Muscle of leg (tissue), 11 donors: ENCODE data around the gene ANKRD40CL. TPM values are rescaled to one million over a fixed set of nuclear protein-coding genes. Genes with fewer than 3 reads are reported as not detected.

Source experiments
- DNase-seq: peaks from one replicate; pipeline ENCODE4 v3.0.0; 2013
- H3K27ac ChIP-seq: one replicate; pipeline ENCODE4 v1.5.1; 2013; ENCODE audit warnings: mild to moderate bottlenecking, low read length, control low read depth
- H3K27me3 ChIP-seq: one replicate; pipeline ENCODE4 v1.6.1; 2013; ENCODE audit warnings: low read length; ENCODE audit not compliant: control insufficient read depth, insufficient read depth
- H3K36me3 ChIP-seq: one replicate; pipeline ENCODE4 v1.6.1; 2013; ENCODE audit warnings: low read length; ENCODE audit not compliant: control insufficient read depth, insufficient read depth
- H3K4me1 ChIP-seq: one replicate; pipeline ENCODE4 v1.6.1; 2013; ENCODE audit warnings: low read length; ENCODE audit not compliant: control insufficient read depth, insufficient read depth
- H3K4me3 ChIP-seq: one replicate; pipeline ENCODE4 v1.5.1; 2013; ENCODE audit warnings: low read length, control low read depth
- H3K9me3 ChIP-seq: replicated peaks from 2 replicates; pipeline ENCODE4 v1.6.1; 2013; ENCODE audit warnings: low read depth, low read length; ENCODE audit not compliant: control insufficient read depth
- WGBS: methylation state at CpG from one replicate; pipeline ENCODE4 v1.1.5; 2013; ENCODE audit warnings: missing lambda C conversion rate; ENCODE audit not compliant: insufficient coverage; 5-methylcytosine and 5-hydroxymethylcytosine counted together
- polyA plus RNA-seq, 8 donors: library from polyadenylated mRNA; unstranded; fragments of 120-200 nt; gene quantifications; one replicate each; pipeline versions ENCODE4 v1.2.1 to v1.2.3, GENCODE V29; 2013; ENCODE audit warnings: inconsistent platforms in 1 of 8, low replicate concordance in 1 of 8; ENCODE audit not compliant: insufficient read length in 8 of 8, insufficient read depth in 1 of 8
- total RNA-seq: library from RNA; stranded (reverse); fragments of 120-200 nt; gene quantifications from one replicate; pipeline ENCODE4 v1.2.4, GENCODE V29; 2013

The ANKRD40CL gene
- total and polyA plus RNA-seq, 9 donors: 0.21 to 0.56 (median 0.23) TPM; not detected in 4

GRCh38 chr17:50719924-50720794, 47.2 kb downstream of the ANKRD40CL start:
- WGBS: 0% methylated on average over 19 of the region's 25 CpGs

GRCh38 chr17:50719144-50719923, 48.0 kb downstream of the ANKRD40CL start, which contains the start of gene LUC7L3:
LUC7L3 (plus strand) TSS chr17:50719603; CDS start chr17:50719733, 130 bp downstream.
- H3K4me3 ChIP-seq: peak within 1 kb of the TSS; percentile 60

More at GRCh38 chr17:50719924-50720794, 47.2 kb downstream of the ANKRD40CL start:
- no peaks in the 10 kb centered on the region for H3K27me3 ChIP-seq
- H3K36me3 ChIP-seq: no peaks in the 10 kb centered on the region
- no peak for DNase-seq
- peak overlapping the region; percentile 60 for H3K4me3 ChIP-seq
- peaks cover 8% of the 10 kb centered on the region for H3K4me1 ChIP-seq
- no peaks in the 10 kb centered on the region for H3K9me3 ChIP-seq
- peak overlapping the region; percentile 97 for H3K27ac ChIP-seq

GRCh38 chr17:50715471-50715870, 51.8 kb downstream of the ANKRD40CL start:
- peaks cover 5% of the 10 kb centered on the region for H3K4me1 ChIP-seq

More at GRCh38 chr17:50719144-50719923, 48.0 kb downstream of the ANKRD40CL start, which contains the start of gene LUC7L3:
- peak; percentile 98 for DNase-seq
- H3K36me3 ChIP-seq: no peaks in the 10 kb centered on the region
- H3K27ac ChIP-seq: peak within 1 kb of the TSS; percentile 97
- H3K4me1 ChIP-seq: peaks cover 8% of the 10 kb centered on the region
- H3K27me3 ChIP-seq: no peaks in the 10 kb centered on the region
- no peaks in the 10 kb centered on the region for H3K9me3 ChIP-seq
- WGBS: 2% methylated on average over 66 of the region's 76 CpGs

DNA sequence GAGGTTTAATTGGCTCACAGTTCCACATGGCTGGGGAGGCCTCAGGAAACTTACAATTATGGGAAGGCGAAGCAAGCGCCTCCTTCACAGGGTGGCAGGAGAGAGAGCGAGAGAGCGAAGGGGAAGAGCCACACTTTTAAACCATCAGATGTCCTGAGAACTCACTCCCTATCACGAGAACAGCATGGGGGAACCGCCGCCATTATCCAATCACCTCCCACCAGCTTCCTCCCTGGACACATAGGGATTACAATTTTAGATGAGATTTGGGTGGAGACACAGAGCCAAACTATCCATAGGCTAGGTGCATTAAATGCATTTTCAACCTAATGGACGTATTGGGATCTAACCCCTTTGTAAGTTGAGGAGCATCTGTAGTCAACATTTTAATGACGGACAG, 54.7 kb downstream of the ANKRD40CL start:
- no peak for DNase-seq
- H3K27me3 ChIP-seq: no peaks in the 10 kb centered on the region
- no peak overlapping the region for H3K4me3 ChIP-seq
- 66% methylated on average over 5 of the region's 9 CpGs for WGBS
- H3K4me1 ChIP-seq: peaks cover 12% of the 10 kb centered on the region
- no peak overlapping the region for H3K27ac ChIP-seq
- H3K36me3 ChIP-seq: no peaks in the 10 kb centered on the region
- H3K9me3 ChIP-seq: no peaks in the 10 kb centered on the region

More at GRCh38 chr17:50715471-50715870, 51.8 kb downstream of the ANKRD40CL start:
- no peak overlapping the region for H3K4me3 ChIP-seq
- no peak for DNase-seq
- H3K36me3 ChIP-seq: no peaks in the 10 kb centered on the region
- no peaks in the 10 kb centered on the region for H3K27me3 ChIP-seq
- H3K27ac ChIP-seq: no peak overlapping the region
- H3K9me3 ChIP-seq: no peaks in the 10 kb centered on the region
- no CpG with 5 or more reads among the region's 3 CpGs for WGBS

Other genes starting within 250 kb of the ANKRD40CL start
- gene EPN3, start 234.8 kb downstream of the ANKRD40CL start, total RNA-seq: 0.18 TPM
- gene EPN3, start 234.8 kb downstream of the ANKRD40CL start, polyA plus RNA-seq: 1 to 10 TPM in 5 of 8 donors, under 1 TPM in 3; 0.67 to 3.0 (median 1.1) TPM
- 27.1 TPM for gene SPATA20, start 220.3 kb downstream of the ANKRD40CL start, total RNA-seq
- 10 to 100 TPM; 24.4 to 37.6 (median 33.3) TPM for gene SPATA20, start 220.3 kb downstream of the ANKRD40CL start, polyA plus RNA-seq
- 5.9 TPM for gene CACNA1G, start 206.8 kb downstream of the ANKRD40CL start, total RNA-seq
- gene CACNA1G, start 206.8 kb downstream of the ANKRD40CL start, polyA plus RNA-seq: 10 to 100 TPM in 2 of 8 donors, 1 to 10 TPM in 6; 4.6 to 16.3 (median 8.3) TPM
- gene ABCC3, start 132.6 kb downstream of the ANKRD40CL start, total RNA-seq: 0.27 TPM
- gene ABCC3, start 132.6 kb downstream of the ANKRD40CL start, polyA plus RNA-seq: 1 to 10 TPM in 3 of 8 donors, under 1 TPM in 5; 0.24 to 8.0 (median 0.44) TPM
- gene ANKRD40, start 59.6 kb downstream of the ANKRD40CL start, total RNA-seq: 31.8 TPM
- gene ANKRD40, start 59.6 kb downstream of the ANKRD40CL start, polyA plus RNA-seq: 10 to 100 TPM; 33.2 to 43.2 (median 37.3) TPM
- 76.3 TPM for gene LUC7L3, start 47.9 kb downstream of the ANKRD40CL start, total RNA-seq
- 100 to 1,000 TPM; 247 to 302 (median 260) TPM for gene LUC7L3, start 47.9 kb downstream of the ANKRD40CL start, polyA plus RNA-seq
- gene WFIKKN2, start 68.1 kb upstream of the ANKRD40CL start, total RNA-seq: 2.0 TPM
- 1 to 10 TPM in 5 of 8 donors, under 1 TPM in 3; 0.35 to 3.3 (median 1.2) TPM for gene WFIKKN2, start 68.1 kb upstream of the ANKRD40CL start, polyA plus RNA-seq
- 19.8 TPM for gene TOB1, start 98.8 kb upstream of the ANKRD40CL start, total RNA-seq
- gene TOB1, start 98.8 kb upstream of the ANKRD40CL start, polyA plus RNA-seq: 10 to 100 TPM; 42.7 to 73.2 (median 56.2) TPM